ENCODE measurements around the gene FPR3.
"Not testable (repeated sequence)": the region's sequence is repeated elsewhere in the genome, so short reads cannot be mapped to it uniquely, and the experiment has no call there.

Gene FPR3

DNA sequence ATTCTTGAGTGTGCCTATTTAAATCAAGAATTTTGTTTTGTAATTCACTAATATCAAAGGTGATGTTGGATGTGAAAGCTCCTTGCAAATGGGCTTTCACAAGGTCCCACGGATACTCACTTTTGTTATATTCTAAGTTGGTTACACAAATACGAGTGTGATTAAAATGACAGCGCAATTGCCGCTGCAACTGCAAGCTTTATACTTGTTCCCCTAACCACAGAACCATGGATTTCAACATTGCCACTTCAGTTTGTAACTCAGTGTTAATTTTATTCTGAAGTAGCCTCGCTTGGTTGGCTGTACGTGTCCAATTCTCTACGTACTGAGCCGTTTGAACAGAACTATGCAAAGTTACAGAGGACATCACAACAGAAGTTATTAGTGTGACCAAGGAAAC lies 10.4 kb downstream of the FPR3 start:
- not testable (repeated sequence) for H4K20me1 ChIP-seq, H3K27me3 ChIP-seq, H3K4me3 ChIP-seq
- H3K9ac ChIP-seq, result peak overlapping the region in 4 of 11 experiments; percentile 4 to 37 (median 22); a peak in 5 of 22 replicates
- peaks cover 9 to 59% (median 13%) of the 10 kb centered on the region in 11 experiments; a peak in 21 of 22 replicates for H3K9me3 ChIP-seq (replicated peaks in 1 of 11)
- H3K4me2 ChIP-seq, result peak overlapping the region; percentile 60 to 84 (median 77)
- TF ChIP-seq Cebpa-rat (IDR thresholded peaks at IDR 0.05), result 0 out of 22 replicates have a peak, but pooled peaks of 1 of the 11 experiments have one; percentile 7
- H3K36me3 ChIP-seq, result peaks cover 0 to 18% (median 2%) of the 10 kb centered on the region in 11 experiments; a peak in 6 of 22 replicates
- peaks cover 53 to 100% (median 57%) of the 10 kb centered on the region in 10 experiments for H3K4me1 ChIP-seq
- H3K27ac ChIP-seq, result peak overlapping the region; percentile 61 to 95 (median 84); a peak in 21 of 22 replicates

DNA sequence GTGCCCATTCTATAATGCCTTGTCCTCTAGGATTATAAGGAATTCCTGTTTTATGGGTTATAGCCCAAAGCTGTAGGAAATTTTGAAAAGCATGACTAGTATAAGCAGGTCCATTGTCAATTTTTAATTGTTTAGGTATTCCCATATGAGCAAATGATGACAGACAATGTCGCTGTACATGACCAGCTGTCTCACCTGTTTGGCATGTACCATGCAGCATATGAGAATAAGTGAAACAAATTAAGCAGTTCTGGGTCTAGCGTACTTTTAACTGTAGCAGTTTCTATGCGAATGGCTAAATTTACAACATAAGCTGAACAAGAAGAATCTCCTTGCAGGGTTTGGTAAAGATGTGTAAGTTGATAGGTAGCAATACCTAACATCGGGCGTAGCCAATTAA lies 11.6 kb downstream of the FPR3 start:
- Histone ChIP-seq H3K27ac (peak overlapping the region; percentile 34 to 95 (median 78); a peak in 21 of 22 replicates), H3K9ac (peak overlapping the region in 9 of 11 experiments; percentile 4 to 71 (median 53); a peak in 13 of 22 replicates), H3K4me2 (peak overlapping the region; percentile 60 to 84 (median 77)), H3K9me3 (replicated peaks in 1 of 11) (peaks cover 12 to 63% (median 25%) of the 10 kb centered on the region in 11 experiments; a peak in 21 of 22 replicates), H3K36me3 (peaks cover 0 to 18% (median 10%) of the 10 kb centered on the region in 11 experiments; a peak in 13 of 22 replicates), H3K4me1 (peaks cover 53 to 99% (median 59%) of the 10 kb centered on the region in 10 experiments)
- H4K20me1 ChIP-seq, H3K27me3 ChIP-seq, H3K4me3 ChIP-seq: not testable (repeated sequence)

DNA sequence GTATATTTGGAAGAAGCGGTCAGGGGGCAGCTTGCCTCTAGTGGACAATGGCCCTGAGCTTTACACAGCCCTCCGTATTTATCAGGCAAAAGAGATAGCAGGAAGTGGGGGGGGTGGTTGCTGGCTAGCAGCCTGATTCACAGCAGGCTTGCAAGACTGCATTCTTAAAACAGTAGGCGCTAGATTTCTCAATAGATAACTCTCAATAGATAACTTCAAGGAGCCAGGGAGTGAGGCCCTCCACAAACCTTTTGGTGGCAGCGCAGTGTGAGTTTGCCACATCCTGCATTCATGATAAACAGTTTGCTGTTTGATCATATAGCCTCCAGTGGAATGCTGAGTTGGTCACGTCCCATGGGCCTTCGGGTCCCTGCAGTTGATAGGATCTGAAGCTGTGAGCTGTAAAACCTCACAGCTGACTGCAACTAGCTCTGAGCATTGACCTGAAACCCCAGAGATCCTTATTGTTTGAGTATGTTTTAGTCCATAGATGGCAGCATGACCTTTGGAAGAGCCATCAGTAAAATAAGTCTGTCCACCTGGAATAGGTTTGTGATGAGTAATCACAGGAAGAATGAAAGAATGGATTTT lies 12.2 kb downstream of the FPR3 start:
- Histone ChIP-seq H3K27me3 (no peaks in the 10 kb centered on the region), H3K36me3 (peaks cover 0 to 18% (median 10%) of the 10 kb centered on the region in 11 experiments; a peak in 13 of 22 replicates), H3K9ac (peak overlapping the region; percentile 4 to 71 (median 49); a peak in 14 of 22 replicates), H3K4me3 (no peak overlapping the region), H4K20me1 (no peaks in the 10 kb centered on the region), H3K4me2 (peak overlapping the region; percentile 60 to 84 (median 77)), H3K9me3 (replicated peaks in 1 of 11) (peaks cover 12 to 63% (median 29%) of the 10 kb centered on the region in 11 experiments; a peak in 21 of 22 replicates), H3K27ac (peak overlapping the region; percentile 44 to 95 (median 78); a peak in 21 of 22 replicates), H3K4me1 (peaks cover 53 to 99% (median 59%) of the 10 kb centered on the region in 10 experiments)
- peak in 6 of 11 experiments; percentile 23 to 92 (median 73); a peak in 9 of 22 replicates for TF ChIP-seq Cebpa-rat (IDR thresholded peaks at IDR 0.05)

DNA sequence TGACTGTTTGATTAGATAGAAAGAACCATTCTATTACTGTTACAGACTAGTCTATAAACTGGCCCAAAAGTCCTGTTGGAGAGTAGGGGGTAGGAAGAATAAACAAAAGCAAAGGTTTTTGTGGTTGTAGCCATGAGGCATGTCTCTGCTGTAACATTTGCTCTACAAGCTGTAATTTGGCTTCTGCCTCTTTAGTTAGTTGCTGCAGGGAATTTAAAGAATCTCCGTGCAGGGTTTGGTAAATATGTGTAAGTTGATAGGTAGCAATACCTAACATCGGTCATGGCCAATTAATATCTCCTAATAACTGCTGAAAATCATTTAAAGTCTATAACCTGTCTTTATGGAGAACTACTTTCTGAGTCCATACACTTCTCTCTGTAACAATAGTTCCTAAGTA lies 13.0 kb downstream of the FPR3 start:
- Histone ChIP-seq H3K27me3 (no peaks in the 10 kb centered on the region), H4K20me1 (no peaks in the 10 kb centered on the region), H3K4me2 (peak overlapping the region; percentile 60 to 84 (median 77)), H3K4me1 (peaks cover 53 to 99% (median 59%) of the 10 kb centered on the region in 10 experiments), H3K4me3 (no peak overlapping the region), H3K9me3 (replicated peaks in 1 of 11) (peaks cover 16 to 68% (median 35%) of the 10 kb centered on the region in 11 experiments), H3K9ac (peak overlapping the region in 5 of 11 experiments; percentile 1 to 46 (median 16); a peak in 2 of 22 replicates), H3K27ac (peak overlapping the region in 10 of 11 experiments; percentile 52 to 95 (median 68); a peak in 21 of 22 replicates), H3K36me3 (peaks cover 0 to 19% (median 12%) of the 10 kb centered on the region in 11 experiments; a peak in 13 of 22 replicates)
- TF ChIP-seq Cebpa-rat (IDR thresholded peaks at IDR 0.05), result no peak

DNA sequence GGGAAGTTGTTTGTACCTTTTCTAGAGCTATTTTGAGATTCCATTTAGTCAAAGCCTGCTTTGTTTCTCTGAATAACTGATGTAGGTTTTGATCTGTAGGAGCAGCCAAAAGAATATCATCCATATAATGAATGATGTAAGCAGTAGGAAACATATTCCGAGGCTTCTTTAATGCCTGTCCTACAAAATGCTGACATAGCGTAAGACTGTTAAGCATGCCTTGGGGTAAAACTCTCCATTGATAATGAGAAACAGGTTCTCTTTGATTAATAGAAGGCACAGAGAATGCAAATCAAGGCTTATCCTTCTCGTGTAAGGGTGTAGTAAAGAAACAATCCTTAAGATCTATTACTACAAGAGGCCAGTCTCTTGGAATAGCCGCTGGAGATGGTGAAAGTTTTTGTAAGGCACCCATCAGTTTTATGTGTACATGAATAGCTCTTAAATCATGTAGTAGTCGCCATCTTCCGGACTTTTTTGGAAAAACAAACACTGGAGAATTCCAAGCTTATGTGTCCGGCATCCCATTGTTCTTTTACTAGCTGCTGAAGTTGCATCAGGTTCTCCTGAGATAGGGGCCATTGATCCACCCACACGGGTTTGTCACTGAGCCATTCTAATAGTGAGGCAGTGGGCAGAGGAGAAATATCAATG lies 13.5 kb downstream of the FPR3 start:
- no peaks in the 10 kb centered on the region for H4K20me1 ChIP-seq
- H3K4me3 ChIP-seq, result no peak overlapping the region
- no peaks in the 10 kb centered on the region for H3K27me3 ChIP-seq
- peaks cover 21 to 73% (median 40%) of the 10 kb centered on the region in 11 experiments for H3K9me3 ChIP-seq (replicated peaks in 1 of 11)
- 0 out of 22 replicates have a peak overlapping the region, but pooled peaks of 1 of the 11 experiments have one; percentile 46 for H3K9ac ChIP-seq
- peaks cover 49 to 97% (median 54%) of the 10 kb centered on the region in 10 experiments for H3K4me1 ChIP-seq
- peak overlapping the region; percentile 60 to 84 (median 77); a peak in 21 of 22 replicates for H3K4me2 ChIP-seq
- no peak for TF ChIP-seq Cebpa-rat (IDR thresholded peaks at IDR 0.05)
- H3K27ac ChIP-seq, result peak overlapping the region in 9 of 11 experiments; percentile 6 to 95 (median 69); a peak in 11 of 22 replicates
- H3K36me3 ChIP-seq, result peaks cover 0 to 23% (median 15%) of the 10 kb centered on the region in 11 experiments; a peak in 15 of 22 replicates

DNA sequence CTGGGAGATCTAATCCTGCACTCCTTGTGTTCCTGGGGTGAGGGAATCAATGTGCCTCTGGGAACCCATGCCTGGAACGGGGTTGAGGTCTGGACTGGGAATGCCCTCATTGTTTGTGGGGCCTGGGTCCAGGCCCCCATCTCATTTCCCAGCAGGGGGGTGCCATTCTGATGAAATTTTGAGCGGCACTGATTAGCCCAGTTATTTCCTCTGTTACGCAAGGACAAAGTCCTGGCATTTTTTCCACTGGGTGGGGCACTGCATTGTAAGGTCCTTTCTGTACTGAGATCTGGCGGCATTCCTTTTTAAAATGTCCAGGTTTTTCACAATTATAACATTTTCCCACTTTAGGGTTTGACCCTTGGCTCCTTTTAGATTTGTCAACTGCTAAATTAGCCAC lies 14.8 kb downstream of the FPR3 start:
- H3K4me2 ChIP-seq, result peak overlapping the region in 5 of 11 experiments; percentile 17 to 84 (median 48); a peak in 9 of 22 replicates
- H3K36me3 ChIP-seq, result peaks cover 0 to 30% (median 19%) of the 10 kb centered on the region in 11 experiments; a peak in 15 of 22 replicates
- peaks cover 36 to 97% (median 42%) of the 10 kb centered on the region in 10 experiments for H3K4me1 ChIP-seq
- peaks cover 35 to 83% (median 53%) of the 10 kb centered on the region in 11 experiments for H3K9me3 ChIP-seq (replicated peaks in 1 of 11)
- no peaks in the 10 kb centered on the region for H3K27me3 ChIP-seq
- 0 out of 22 replicates have a peak, but pooled peaks of 1 of the 11 experiments have one; percentile 14 for TF ChIP-seq Cebpa-rat (IDR thresholded peaks at IDR 0.05)
- no peak overlapping the region for H3K9ac ChIP-seq
- H3K4me3 ChIP-seq, result no peak overlapping the region
- peak overlapping the region in 3 of 11 experiments; percentile 11 to 95 (median 66); a peak in 4 of 22 replicates for H3K27ac ChIP-seq
- no peaks in the 10 kb centered on the region for H4K20me1 ChIP-seq

DNA sequence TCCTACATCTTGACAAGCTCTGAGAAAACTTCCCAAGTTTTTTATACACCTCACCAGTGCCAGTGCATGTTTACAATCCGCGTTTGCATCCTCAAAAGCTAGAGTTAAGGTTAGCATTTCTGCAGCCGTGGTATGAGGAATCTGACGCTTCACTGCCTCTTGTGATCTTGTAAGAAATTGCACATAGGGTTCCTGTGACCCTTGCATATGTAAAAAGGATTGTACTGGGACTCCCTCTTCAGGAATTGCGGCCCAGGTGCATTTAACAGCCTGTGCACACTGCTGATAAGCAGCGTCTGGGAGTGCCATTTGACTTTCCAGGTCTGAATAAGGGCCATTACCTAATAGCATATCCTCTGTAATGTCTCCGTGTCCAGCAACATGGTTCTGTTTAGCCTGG lies 15.3 kb downstream of the FPR3 start:
- H3K4me1 ChIP-seq, result peaks cover 31 to 97% (median 38%) of the 10 kb centered on the region in 10 experiments
- no peaks in the 10 kb centered on the region for H3K27me3 ChIP-seq
- no peak overlapping the region for H3K4me3 ChIP-seq
- peak overlapping the region in 4 of 11 experiments; percentile 24 to 84 (median 66); a peak in 7 of 22 replicates for H3K4me2 ChIP-seq
- no peak for TF ChIP-seq Cebpa-rat (IDR thresholded peaks at IDR 0.05)
- no peaks in the 10 kb centered on the region for H4K20me1 ChIP-seq
- H3K9me3 ChIP-seq (replicated peaks in 1 of 11), result peaks cover 32 to 83% (median 57%) of the 10 kb centered on the region in 11 experiments
- H3K9ac ChIP-seq, result no peak overlapping the region; a peak in 1 of 22 replicates
- peaks cover 0 to 30% (median 19%) of the 10 kb centered on the region in 11 experiments; a peak in 15 of 22 replicates for H3K36me3 ChIP-seq
- peak overlapping the region in 2 of 11 experiments; percentile 94 to 95; a peak in 3 of 22 replicates for H3K27ac ChIP-seq

DNA sequence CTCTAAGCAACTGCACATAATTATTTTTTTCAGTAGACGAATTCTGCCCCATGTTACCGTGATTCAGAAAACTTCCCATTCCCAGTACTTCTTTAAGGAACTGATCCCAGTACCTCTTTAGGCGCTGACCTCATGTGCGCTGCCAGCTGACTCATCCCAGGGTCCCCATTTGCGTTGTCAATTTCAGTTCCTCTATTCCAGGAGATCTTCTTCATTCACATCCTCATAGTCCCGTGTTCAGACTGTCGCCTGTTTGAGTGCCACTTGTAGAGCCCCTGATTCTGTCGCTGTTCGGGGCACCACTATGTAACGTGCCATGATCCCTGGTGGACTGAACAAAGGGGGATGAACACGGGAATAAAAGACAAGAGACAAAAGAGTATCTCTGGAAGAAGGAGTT lies 16.4 kb downstream of the FPR3 start:
- Histone ChIP-seq H3K27me3 (no peaks in the 10 kb centered on the region), H4K20me1 (no peaks in the 10 kb centered on the region), H3K4me3 (peak overlapping the region in 1 of 10 experiments; percentile 1; a peak in 1 of 20 replicates), H3K27ac (peak overlapping the region in 4 of 11 experiments; percentile 52 to 95 (median 85); a peak in 8 of 22 replicates), H3K9me3 (replicated peaks in 1 of 11) (peaks cover 23 to 83% (median 68%) of the 10 kb centered on the region in 11 experiments), H3K4me1 (peaks cover 20 to 97% (median 26%) of the 10 kb centered on the region in 10 experiments), H3K4me2 (peak overlapping the region in 5 of 11 experiments; percentile 16 to 84 (median 48); a peak in 9 of 22 replicates), H3K36me3 (peaks cover 0 to 33% (median 19%) of the 10 kb centered on the region in 11 experiments; a peak in 14 of 22 replicates), H3K9ac (peak overlapping the region in 3 of 11 experiments; percentile 52 to 80 (median 75); a peak in 6 of 22 replicates)
- TF ChIP-seq Cebpa-rat (IDR thresholded peaks at IDR 0.05), result no peak
